K562 (cell line): ENCODE measurements around the gene TCF25. TPM values are rescaled to one million over a fixed set of nuclear protein-coding genes. Genes with fewer than 3 reads are reported as not detected.

ENCODE experiments used
- ATAC-seq: fragments of 200-7000 bp; cut with Tn5 transposase; 3 replicates; pipeline ENCODE4 v1.9.1; 2020; ENCODE audit warnings: moderate library complexity
- BruUV-seq: library from RNA; stranded (reverse); fragments of 400-500 nt; replicated peaks from 2 replicates; lab custom pipeline; 2021; lab: Mats Ljungman, UMichigan
- CTCF ChIA-PET: fragments of 300-600 bp; formaldehyde crosslinking; extraction: SDS; loops from one replicate; lab custom pipeline; 2021; ENCODE audit warnings: low intra/inter-chr PET ratio; lab: Yijun Ruan, JAX
- POLR2A ChIA-PET: fragments of 300-600, 350-650 bp; sonication (Branson Sonifier 250); formaldehyde crosslinking; extraction: SDS; loops from one replicate; lab custom pipeline; 2021; ENCODE audit warnings: antibody characterized with exemption, inconsistent platforms; lab: Yijun Ruan, JAX
- DNase-seq, 4 experiments: peaks; one replicate each; pipeline versions ENCODE4 v3.0.0 to v3.0.0-alpha.2; 2011 to 2018; ENCODE audit warnings: low spot score in 3 of 4, mixed read lengths in 3 of 4; ENCODE audit errors: extremely low read depth in 1 of 4
- FAIRE-seq: peaks from 2 replicates; lab custom pipeline; 2011; peaks lifted over from hg19 to GRCh38; lab: Jason Lieb, UNC
- H2AFZ ChIP-seq: 2 replicates; pipeline ENCODE4 v1.6.0; 2011; ENCODE audit warnings: low read depth, low read length, control low read depth, inconsistent platforms
- H3K27ac ChIP-seq: fragments of 200-600 bp; 3 replicates; pipeline ENCODE4 v1.8.0; 2011; ENCODE audit warnings: low read depth, mild to moderate bottlenecking, control low read depth, inconsistent platforms, low read length, moderate library complexity, mixed read lengths; ENCODE audit errors: extremely low read depth
- H3K27me3 ChIP-seq, 2 experiments: fragments of 300-600 bp in 1 of 2; 2 replicates in 1 of 2; 3 replicates in 1 of 2; pipeline versions ENCODE4 v1.6.0 to v1.8.0; 2011; ENCODE audit warnings: inconsistent platforms in 2 of 2, low read length in 2 of 2, mild to moderate bottlenecking in 1 of 2, mixed read lengths in 1 of 2, moderate library complexity in 1 of 2; ENCODE audit not compliant: control insufficient read depth in 2 of 2, insufficient read depth in 2 of 2
- H3K36me3 ChIP-seq: fragments of 300-600 bp; 3 replicates; pipeline ENCODE4 v1.8.0; 2011; ENCODE audit warnings: mild to moderate bottlenecking, low read length, inconsistent platforms; ENCODE audit not compliant: control insufficient read depth, insufficient read depth
- H3K4me1 ChIP-seq, 2 experiments: fragments of 200-600 bp in 1 of 2; replicated peaks in 1 of 2; 2 replicates in 1 of 2; 3 replicates in 1 of 2; pipeline versions ENCODE4 v1.5.1 to v1.8.0; 2011; ENCODE audit warnings: inconsistent platforms in 2 of 2, low read length in 2 of 2, mild to moderate bottlenecking in 1 of 2, mixed read lengths in 1 of 2, moderate library complexity in 1 of 2; ENCODE audit not compliant: control insufficient read depth in 2 of 2, insufficient read depth in 2 of 2
- H3K4me2 ChIP-seq: 2 replicates; pipeline ENCODE4 v1.6.1; 2011; ENCODE audit warnings: low read length, control low read depth, inconsistent platforms, mixed read lengths; ENCODE audit not compliant: insufficient read depth
- H3K4me3 ChIP-seq: fragments of 200-600 bp; sonication (generic), shearing (Covaris generic); 2 replicates; pipeline ENCODE4 v1.5.1; 2016; ENCODE audit warnings: control low read depth, inconsistent platforms
- H3K79me2 ChIP-seq: fragments of 200-600 bp; 3 replicates; pipeline ENCODE4 v1.8.0; 2011; ENCODE audit warnings: low read length, inconsistent platforms; ENCODE audit not compliant: control insufficient read depth, insufficient read depth
- H3K9ac ChIP-seq, 2 experiments: 2 replicates each; pipeline versions ENCODE4 v1.6.0 to v1.6.1; 2011; ENCODE audit warnings: low read depth in 2 of 2, low read length in 2 of 2, control low read depth in 1 of 2, inconsistent platforms in 1 of 2, mild to moderate bottlenecking in 1 of 2, mixed read lengths in 1 of 2; ENCODE audit not compliant: insufficient read depth in 1 of 2
- H3K9me1 ChIP-seq: one replicate; pipeline ENCODE4 v1.6.0; 2011; ENCODE audit warnings: inconsistent platforms, mild to moderate bottlenecking, low read length, moderate library complexity; ENCODE audit not compliant: control insufficient read depth, insufficient read depth
- H3K9me3 ChIP-seq: replicated peaks from 2 replicates; pipeline ENCODE4 v1.5.1; 2011; ENCODE audit warnings: low read depth, low read length, inconsistent platforms; ENCODE audit not compliant: control insufficient read depth, insufficient read depth
- H4K20me1 ChIP-seq: replicated peaks from 2 replicates; pipeline ENCODE4 v1.6.1; 2011; ENCODE audit warnings: low read length, inconsistent platforms, mixed read lengths; ENCODE audit not compliant: control insufficient read depth, insufficient read depth
- GABPB2 ChIP-seq: fragments of 250-450 bp; sonication (Bioruptor Pico); conservative IDR thresholded peaks from 2 replicates; pipeline ENCODE4 v1.5.1; 2021; ENCODE audit warnings: mild to moderate bottlenecking
- HNRNPH1 ChIP-seq: fragments of 200-400 bp; formaldehyde crosslinking; optimal IDR thresholded peaks from 2 replicates; pipeline ENCODE3; 2017; ENCODE audit warnings: low read depth, mild to moderate bottlenecking, low read length, moderate library complexity
- MTF1 ChIP-seq: fragments of 250-450 bp; sonication (Bioruptor Pico); IDR thresholded peaks from 2 replicates; pipeline ENCODE4 v1.9.0; 2021; ENCODE audit warnings: moderate library complexity, mild to moderate bottlenecking, inconsistent platforms, borderline replicate concordance
- PHTF2 ChIP-seq: fragments of 250-450 bp; sonication (Bioruptor Pico); IDR thresholded peaks from 2 replicates; pipeline ENCODE4 v1.5.0; 2021; ENCODE audit warnings: mild to moderate bottlenecking
- REST ChIP-seq, 2 experiments: fragments of 450-650 bp; formaldehyde crosslinking in 1 of 2; IDR thresholded peaks; 2 replicates each; pipeline versions ENCODE4 v1.4.0 to v1.6.1; 2014 to 2020; ENCODE audit warnings: mild to moderate bottlenecking in 2 of 2, borderline replicate concordance in 1 of 2, low read depth in 1 of 2
- SRSF9 ChIP-seq: fragments of 200-400 bp; formaldehyde crosslinking; IDR thresholded peaks from 2 replicates; pipeline ENCODE4 v1.6.1; 2017; ENCODE audit warnings: low read depth, low read length, borderline replicate concordance
- TCF15 ChIP-seq: fragments of 250-450 bp; sonication (Bioruptor Pico); IDR thresholded peaks from 2 replicates; pipeline ENCODE4 v1.8.0; 2022; ENCODE audit warnings: moderate library complexity, mild to moderate bottlenecking, inconsistent platforms
- TEAD4 ChIP-seq, 2 experiments: sonication (generic) in 1 of 2; formaldehyde crosslinking in 1 of 2; IDR thresholded peaks; 2 replicates each; pipeline versions ENCODE4 v1.6.1 to v1.8.0; 2012 to 2022; ENCODE audit warnings: borderline replicate concordance in 1 of 2, inconsistent platforms in 1 of 2, low read length in 1 of 2, mild to moderate bottlenecking in 1 of 2, missing genetic modification reagents in 1 of 2
- ZBTB33 ChIP-seq: sonication (generic); formaldehyde crosslinking; IDR thresholded peaks from 2 replicates; pipeline ENCODE4 v1.8.1; 2023; ENCODE audit warnings: mild to moderate bottlenecking, missing genetic modification reagents
- WGBS: fragments of 100-300 bp; shearing (Covaris generic); methylation state at CpG from one replicate; pipeline ENCODE4 v1.1.6; 2016; ENCODE audit warnings: low coverage, mixed read lengths; ENCODE audit not compliant: insufficient coverage; ENCODE audit errors: missing lambda C conversion rate; 5-methylcytosine and 5-hydroxymethylcytosine counted together
- in situ Hi-C: fragments of 300-500 bp; cut with MboI; formaldehyde crosslinking; loops from 4 replicates; pipeline ENCODE4 v1.15.0; 2018; ENCODE audit warnings: inconsistent platforms, mixed read lengths
- intact Hi-C: fragments of 100-400 bp; cut with micrococcal nuclease; formaldehyde crosslinking; loops from 2 replicates; pipeline ENCODE4 v1.14.2; 2022
- polyA plus RNA-seq, 8 experiments: library from polyadenylated mRNA; depleted of rRNA in 4 of 8; stranded (reverse) in 5 of 8; unstranded in 3 of 8; fragments of >200 nt; fragmentation: Nextera tagmentation in 2 of 8; fragmentation: Illumina TruSeq in 1 of 8; extraction: Ambion mirVana in 2 of 8; extraction: Trizol in 1 of 8; gene quantifications; 2 replicates each; pipeline versions ENCODE4 v1.2.1 to v1.2.3, GENCODE V29; 2011 to 2014; ENCODE audit warnings: inconsistent platforms in 1 of 8, missing spikeins in 1 of 8
- total RNA-seq, 7 experiments: library from RNA; depleted of rRNA in 6 of 7; stranded (reverse); fragments of >200 nt in 6 of 7; fragmentation: Illumina TruSeq in 2 of 7; extraction: Trizol in 2 of 7; gene quantifications; 2 replicates each; pipeline versions ENCODE4 v1.2.1 to v1.2.3, GENCODE V29; 2011 to 2021; ENCODE audit warnings: low replicate concordance in 1 of 7

Gene TCF25
- total and polyA plus RNA-seq, 9 of the 15 experiments (the other 6 are each of a cell fraction or from before 2014, with no cell fraction given): 9.0 to 154 (median 83.8) TPM

- H3K4me3 ChIP-seq: peak overlapping the region; percentile 80
- peak overlapping the region; percentile 97 for H3K4me2 ChIP-seq
- intact Hi-C loops (no loop called here), in situ Hi-C loops (loop anchor here (5.0 kb wide), 1 partner anchor 67 kb away; no protein-coding TSS in a partner anchor)
- ChIA-PET POLR2A (interaction anchor here (0.5 to 2.9 kb wide), 11 partner anchors 10 to 174 kb away, joined by 3 to 25 read pairs (median 4); partner anchors contain the start of gene SPIRE2), CTCF (no interaction called here)
- 3% methylated on average over 32 of the region's 61 CpGs for WGBS
- peak; percentile 88 for ATAC-seq
- H4K20me1 ChIP-seq: peaks cover 7% of the 10 kb centered on the region
- peak overlapping the region; percentile 97 for H3K27ac ChIP-seq
- no TSS peak for BruUV-seq
- H3K4me1 ChIP-seq: peaks cover 11 to 34% of the 10 kb centered on the region in 2 experiments
- no peaks in the 10 kb centered on the region; the same call in 1 of the 2 replicates for H3K9me3 ChIP-seq
- H2AFZ ChIP-seq: 0 out of 2 replicates have a peak overlapping the region, but pooled peaks have one; percentile 91
- peaks cover 58% of the 10 kb centered on the region for H3K79me2 ChIP-seq
- peak; percentile 90 for FAIRE-seq
- H3K9me1 ChIP-seq: no peaks in the 10 kb centered on the region
- peaks cover 42% of the 10 kb centered on the region for H3K36me3 ChIP-seq
- H3K27me3 ChIP-seq: no peaks in the 10 kb centered on the region
- DNase-seq: peak; percentile 95 to 98 (median 96)
- H3K9ac ChIP-seq: peak overlapping the region; percentile 92 to 100
- TF ChIP-seq TCF15 (CRISPR knock-in tag) (no peak), TEAD4 (IDR thresholded peaks at IDR 0.05; ENCODE audit: low read length) (no peak), TEAD4 (CRISPR knock-in tag; IDR thresholded peaks at IDR 0.05; ENCODE audit: borderline replicate concordance) (no peak), PHTF2 (CRISPR knock-in tag) (no peak), ZBTB33 (peak; percentile 11; the same call in 1 of the 2 replicates), SRSF9 (no peak), MTF1 (CRISPR knock-in tag) (no peak), HNRNPH1 (no peak), REST (IDR thresholded peaks at IDR 0.05; ENCODE audit: borderline replicate concordance) (peak; percentile 9; the same call in 1 of the 2 replicates), REST (CRISPR knock-in tag; IDR thresholded peaks at IDR 0.05; ENCODE audit: low read depth) (no peak), GABPB2 (CRISPR knock-in tag) (no peak)
Measured at GRCh38 chr16:89873972-89874689, 739 bp downstream of the TCF25 start.
